Activated CD8-positive, alpha-beta T cell treated with anti-CD3 and anti-CD28 coated beads for 36 hours (primary cell): ENCODE data around the gene CARS1. TPM values are rescaled to one million over a fixed set of nuclear protein-coding genes. Genes with fewer than 3 reads are reported as not detected.

Source experiments
- ATAC-seq: fragments of 200-7000 bp; cut with Tn5 transposase; one replicate; pipeline ENCODE4 v1.10.0; 2021; ENCODE audit warnings: mild to moderate bottlenecking, moderate library complexity
- CTCF ChIA-PET: fragments of 350-600 bp; sonication (Branson Sonifier 250); formaldehyde crosslinking; loops from one replicate; lab custom pipeline; 2021; ENCODE audit warnings: antibody characterized with exemption; lab: Charles Lee
- POLR2A ChIA-PET: fragments of 350-600 bp; sonication (Branson Sonifier 250); formaldehyde crosslinking; loops from one replicate; lab custom pipeline; 2021; ENCODE audit warnings: antibody characterized with exemption; lab: Charles Lee
- DNase-seq: peaks from one replicate; pipeline ENCODE4 v3.0.0-alpha.2; 2020
- H3K27ac Mint-ChIP-seq: one replicate; pipeline ENCODE4 v1.8.0; 2021; ENCODE audit warnings: mild to moderate bottlenecking, mixed read lengths
- H3K27me3 Mint-ChIP-seq: one replicate; pipeline ENCODE4 v1.8.0; 2021; ENCODE audit warnings: mixed read lengths
- H3K36me3 Mint-ChIP-seq: one replicate; pipeline ENCODE4 v1.8.0; 2021; ENCODE audit warnings: low read depth, mixed read lengths
- H3K4me1 Mint-ChIP-seq: one replicate; pipeline ENCODE4 v1.8.0; 2021; ENCODE audit warnings: low read depth, mixed read lengths
- H3K4me3 Mint-ChIP-seq: one replicate; pipeline ENCODE4 v1.8.0; 2021; ENCODE audit warnings: mild to moderate bottlenecking, moderate library complexity, mixed read lengths
- H3K9me3 Mint-ChIP-seq: one replicate; pipeline ENCODE4 v1.8.0; 2021; ENCODE audit warnings: mixed read lengths
- CTCF ChIP-seq: fragments of 200-600 bp; IDR thresholded peaks from one replicate; pipeline ENCODE4 v1.8.0; 2022; ENCODE audit warnings: antibody characterized with exemption, mild to moderate bottlenecking
- intact Hi-C: fragments of 100-400 bp; cut with micrococcal nuclease; formaldehyde crosslinking; loops from one replicate; pipeline ENCODE4 v1.10.0; 2022
- total RNA-seq, 2 experiments: library from RNA; stranded (reverse); gene quantifications; one replicate each; pipeline ENCODE4 v1.2.3, GENCODE V29; 2021

CARS1 gene
- total RNA-seq, 2 experiments from 2014 or later: 82.7 to 88.2 TPM

- Mint-ChIP-seq H3K4me3 (no peak overlapping the region), H3K27me3 (no peaks in the 10 kb centered on the region), H3K36me3 (no peaks in the 10 kb centered on the region), H3K27ac (no peak overlapping the region), H3K9me3 (no peaks in the 10 kb centered on the region), H3K4me1 (peaks cover 8% of the 10 kb centered on the region)
- DNase-seq (no peak), ATAC-seq (no peak)
- intact Hi-C loops: no loop called here
- ChIA-PET CTCF (no interaction called here), POLR2A (no interaction called here)
- TF ChIP-seq CTCF: no peak
Measured at GRCh38 chr11:3095712-3096361, 38.6 kb upstream of the CARS1 start.

GRCh38 chr11:3094223-3094824 lies 37.1 kb upstream of the CARS1 start:
- CTCF ChIA-PET: no interaction called here
- H3K4me1 Mint-ChIP-seq: peaks cover 5% of the 10 kb centered on the region
- no peak overlapping the region for H3K27ac Mint-ChIP-seq
- DNase-seq (no peak), ATAC-seq (no peak)
- POLR2A ChIA-PET: no interaction called here
- no peak overlapping the region for H3K4me3 Mint-ChIP-seq
- H3K27me3 Mint-ChIP-seq: no peaks in the 10 kb centered on the region
- intact Hi-C loops: no loop called here
- no peaks in the 10 kb centered on the region for H3K36me3 Mint-ChIP-seq
- TF ChIP-seq CTCF: no peak
- no peaks in the 10 kb centered on the region for H3K9me3 Mint-ChIP-seq

GRCh38 chr11:3093281-3094191 lies 36.3 kb upstream of the CARS1 start:
- Mint-ChIP-seq H3K27me3 (no peaks in the 10 kb centered on the region), H3K9me3 (no peaks in the 10 kb centered on the region), H3K36me3 (no peaks in the 10 kb centered on the region), H3K27ac (no peak overlapping the region), H3K4me1 (no peaks in the 10 kb centered on the region), H3K4me3 (no peak overlapping the region)
- ATAC-seq (no peak), DNase-seq (no peak)
- ChIA-PET POLR2A (no interaction called here), CTCF (interaction anchor here (0.8 to 5.3 kb wide), 4 partner anchors 12 to 561 kb away, joined by 3 to 49 read pairs (median 20); no protein-coding TSS in a partner anchor)
- intact Hi-C loops: no loop called here
- TF ChIP-seq CTCF: no peak

- ChIA-PET POLR2A (no interaction called here), CTCF (interaction anchor here (0.8 to 5.3 kb wide), 7 partner anchors 13 to 560 kb away, joined by 3 to 49 read pairs (median 6); no protein-coding TSS in a partner anchor)
- Mint-ChIP-seq H3K36me3 (no peaks in the 10 kb centered on the region), H3K27me3 (no peaks in the 10 kb centered on the region), H3K9me3 (no peaks in the 10 kb centered on the region), H3K27ac (no peak overlapping the region), H3K4me1 (no peaks in the 10 kb centered on the region), H3K4me3 (no peak overlapping the region)
- TF ChIP-seq CTCF: no peak
- no peak for ATAC-seq
- no peak for DNase-seq
- intact Hi-C loops: no loop called here
Measured at GRCh38 chr11:3092603-3093141, 35.4 kb upstream of the CARS1 start.
